NCI-H1417 (cell line): ENCODE results near the gene BCOR.

ENCODE experiments used
- DNase-seq, 3 experiments: peaks; one replicate each; lab custom pipeline; 2025; lab: John Stamatoyannopoulos, UW

BCOR gene

GRCh38 chrX:40112996-40113395 is 15.2 kb upstream of the BCOR start:
- no peak for DNase-seq

GRCh38 chrX:40111868-40112267 is 14.1 kb upstream of the BCOR start:
- DNase-seq = no peak

- DNase-seq = peak in 2 of 3 experiments; percentile 87 to 91
These were observed 11.7 kb upstream of the BCOR start for GRCh38 chrX:40109288-40110008.

GRCh38 chrX:40108959-40109287 is 11.2 kb upstream of the BCOR start:
- peak in 2 of 3 experiments; percentile 87 to 91 for DNase-seq

- peak in 2 of 3 experiments; percentile 85 to 88 for DNase-seq
These were observed 10.6 kb upstream of the BCOR start for GRCh38 chrX:40108162-40108958.

- DNase-seq = peak; percentile 23 to 96 (median 95)
These were observed 9.8 kb upstream of the BCOR start for GRCh38 chrX:40107291-40108161.

GRCh38 chrX:40106676-40107290 is 9.0 kb upstream of the BCOR start:
- no peak for DNase-seq

- DNase-seq = peak; percentile 47 to 90 (median 89)
These were observed 8.3 kb upstream of the BCOR start for GRCh38 chrX:40105835-40106675.

- DNase-seq = peak in 2 of 3 experiments; percentile 83 to 84
These were observed 7.5 kb upstream of the BCOR start for GRCh38 chrX:40104985-40105834.

- DNase-seq = peak in 2 of 3 experiments; percentile 70 to 83
These were observed 6.8 kb upstream of the BCOR start for GRCh38 chrX:40104630-40104984.

GRCh38 chrX:40103565-40104323 is 6.0 kb upstream of the BCOR start:
- peak in 1 of 3 experiments; percentile 34 for DNase-seq

GRCh38 chrX:40102393-40103381 is 4.9 kb upstream of the BCOR start:
- DNase-seq = no peak

- no peak for DNase-seq
These were observed 3.7 kb upstream of the BCOR start for GRCh38 chrX:40101430-40101802.

GRCh38 chrX:40100537-40101429 is 3.0 kb upstream of the BCOR start:
- DNase-seq = no peak

- no peak for DNase-seq
These were observed 2.4 kb upstream of the BCOR start for GRCh38 chrX:40100141-40100536.

- peak; percentile 29 to 83 (median 71) for DNase-seq
These were observed 1.5 kb upstream of the BCOR start for GRCh38 chrX:40099055-40099958.
